ENCODE results near the gene FICD.

Gene FICD

GRCh38 chr12:108543652-108544051 is 28.6 kb downstream of the FICD start:
- Histone ChIP-seq H3K23ac (ENCODE audit: low read depth, low read length, poor library complexity) (no peak overlapping the region), H2BK5ac (ENCODE audit: low read length) (no peak overlapping the region), H2AK5ac (ENCODE audit: low read depth, low read length) (no peak overlapping the region), H2BK15ac (ENCODE audit: low read length) (no peak overlapping the region), H2AFZ (ENCODE audit: low read length) (no peak overlapping the region), H3K4me3 (ENCODE audit: low read length in 2 of 2) (no peak overlapping the region), H3K4ac (ENCODE audit: low read length) (no peak overlapping the region), H2BK120ac (ENCODE audit: low read depth, low read length) (no peak overlapping the region), H4K91ac (ENCODE audit: low read depth, low read length, poor library complexity) (no peak overlapping the region), H4K8ac (ENCODE audit: low read depth, low read length) (no peak overlapping the region), H3K9me3 (replicated peaks in 1 of 2; ENCODE audit: control insufficient read depth in 2 of 2, insufficient read depth in 1 of 2, low read depth in 1 of 2, low read length in 2 of 2) (no peaks in the 10 kb centered on the region), H3K18ac (ENCODE audit: low read length) (no peak overlapping the region), H2BK12ac (ENCODE audit: low read length) (no peak overlapping the region), H3K79me1 (ENCODE audit: low read depth, low read length) (no peaks in the 10 kb centered on the region), H3K14ac (ENCODE audit: low read length) (no peak overlapping the region), H3K9ac (ENCODE audit: low read depth, low read length, poor library complexity) (no peak overlapping the region), H3K4me1 (ENCODE audit: control insufficient read depth in 2 of 2, insufficient read depth in 1 of 2, low read depth in 1 of 2, low read length in 2 of 2) (no peaks in the 10 kb centered on the region), H3K27me3 (ENCODE audit: control insufficient read depth in 3 of 3, insufficient read depth in 3 of 3, low read depth in 1 of 3, low read length in 3 of 3) (no peaks in the 10 kb centered on the region), H3K36me3 (replicated peaks in 1 of 2; ENCODE audit: control insufficient read depth in 2 of 2, insufficient read depth in 2 of 2, low read length in 2 of 2) (peaks cover 30 to 87% of the 10 kb centered on the region in 2 donors), H3K4me2 (ENCODE audit: insufficient read depth, low read length, poor library complexity, severe bottlenecking) (no peak overlapping the region), H3K27ac (replicated peaks; ENCODE audit: low read length) (no peak overlapping the region)
- WGBS, 2 donors (ENCODE audit: extremely low coverage in 2 of 2, insufficient read length in 2 of 2, insufficient replicate concordance in 1 of 2): no CpG with 5 or more reads among the region's 3 CpGs
- DNase-seq (ENCODE audit: low spot score): no peak

DNA sequence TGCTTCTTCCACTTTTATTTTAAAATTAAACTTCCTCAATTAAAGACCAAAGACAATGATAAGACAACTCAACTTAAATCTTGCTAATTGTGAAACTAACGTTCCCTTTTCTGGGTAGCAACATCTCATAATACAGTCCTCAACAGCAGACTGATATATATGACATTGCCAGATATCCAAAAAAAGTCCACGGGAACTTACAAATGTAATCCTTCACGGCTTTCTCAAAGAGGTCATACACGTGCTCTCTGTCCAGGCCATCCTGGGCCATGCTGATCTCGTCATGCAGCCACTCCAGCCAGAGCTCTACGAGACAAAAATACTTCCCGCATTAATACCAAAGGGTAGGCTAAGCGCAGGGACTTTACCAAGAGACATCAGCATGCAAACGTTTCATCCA is 32.6 kb downstream of the FICD start:
- no CpG with 5 or more reads among the region's 9 CpGs for WGBS, 2 donors (ENCODE audit: extremely low coverage in 2 of 2, insufficient read length in 2 of 2, insufficient replicate concordance in 1 of 2)
- no peak overlapping the region for H3K18ac ChIP-seq (ENCODE audit: low read length)
- no peak for DNase-seq (ENCODE audit: low spot score)
- no peak overlapping the region for H2BK120ac ChIP-seq (ENCODE audit: low read depth, low read length)
- no peak overlapping the region for H3K4ac ChIP-seq (ENCODE audit: low read length)
- no peak overlapping the region for H2BK12ac ChIP-seq (ENCODE audit: low read length)
- H3K4me1 ChIP-seq (ENCODE audit: control insufficient read depth in 2 of 2, insufficient read depth in 1 of 2, low read depth in 1 of 2, low read length in 2 of 2): no peaks in the 10 kb centered on the region
- H4K91ac ChIP-seq (ENCODE audit: low read depth, low read length, poor library complexity): no peak overlapping the region
- H3K9ac ChIP-seq (ENCODE audit: low read depth, low read length, poor library complexity): no peak overlapping the region
- H2BK5ac ChIP-seq (ENCODE audit: low read length): no peak overlapping the region
- H3K23ac ChIP-seq (ENCODE audit: low read depth, low read length, poor library complexity): no peak overlapping the region
- no peak overlapping the region for H4K8ac ChIP-seq (ENCODE audit: low read depth, low read length)
- peaks cover 29 to 74% of the 10 kb centered on the region in 2 donors for H3K36me3 ChIP-seq (replicated peaks in 1 of 2; ENCODE audit: control insufficient read depth in 2 of 2, insufficient read depth in 2 of 2, low read length in 2 of 2)
- no peaks in the 10 kb centered on the region for H3K27me3 ChIP-seq (ENCODE audit: control insufficient read depth in 3 of 3, insufficient read depth in 3 of 3, low read depth in 1 of 3, low read length in 3 of 3)
- no peaks in the 10 kb centered on the region for H3K9me3 ChIP-seq (replicated peaks in 1 of 2; ENCODE audit: control insufficient read depth in 2 of 2, insufficient read depth in 1 of 2, low read depth in 1 of 2, low read length in 2 of 2)
- no peaks in the 10 kb centered on the region for H3K79me1 ChIP-seq (ENCODE audit: low read depth, low read length)
- no peak overlapping the region for H3K4me2 ChIP-seq (ENCODE audit: insufficient read depth, low read length, poor library complexity, severe bottlenecking)
- H2AFZ ChIP-seq (ENCODE audit: low read length): no peak overlapping the region
- no peak overlapping the region for H3K27ac ChIP-seq (replicated peaks; ENCODE audit: low read length)
- no peak overlapping the region for H3K14ac ChIP-seq (ENCODE audit: low read length)
- H2AK5ac ChIP-seq (ENCODE audit: low read depth, low read length): no peak overlapping the region
- H3K4me3 ChIP-seq (ENCODE audit: low read length in 2 of 2): no peak overlapping the region
- no peak overlapping the region for H2BK15ac ChIP-seq (ENCODE audit: low read length)

- no CpG with 5 or more reads among the region's 7 CpGs for WGBS, 2 donors (ENCODE audit: extremely low coverage in 2 of 2, insufficient read length in 2 of 2, insufficient replicate concordance in 1 of 2)
- Histone ChIP-seq H2BK120ac (ENCODE audit: low read depth, low read length) (no peak overlapping the region), H3K4me1 (ENCODE audit: control insufficient read depth in 2 of 2, insufficient read depth in 1 of 2, low read depth in 1 of 2, low read length in 2 of 2) (peaks cover 0 to 1% of the 10 kb centered on the region in 2 donors), H3K4me3 (ENCODE audit: low read length in 2 of 2) (no peak overlapping the region), H3K4ac (ENCODE audit: low read length) (no peak overlapping the region), H3K79me1 (ENCODE audit: low read depth, low read length) (no peaks in the 10 kb centered on the region), H2AFZ (ENCODE audit: low read length) (no peak overlapping the region), H3K23ac (ENCODE audit: low read depth, low read length, poor library complexity) (no peak overlapping the region), H3K36me3 (replicated peaks in 1 of 2; ENCODE audit: control insufficient read depth in 2 of 2, insufficient read depth in 2 of 2, low read length in 2 of 2) (peaks cover 24 to 67% of the 10 kb centered on the region in 2 donors), H3K27ac (replicated peaks; ENCODE audit: low read length) (no peak overlapping the region), H2BK12ac (ENCODE audit: low read length) (no peak overlapping the region), H3K9me3 (replicated peaks in 1 of 2; ENCODE audit: control insufficient read depth in 2 of 2, insufficient read depth in 1 of 2, low read depth in 1 of 2, low read length in 2 of 2) (no peaks in the 10 kb centered on the region), H3K27me3 (ENCODE audit: control insufficient read depth in 3 of 3, insufficient read depth in 3 of 3, low read depth in 1 of 3, low read length in 3 of 3) (no peaks in the 10 kb centered on the region), H4K8ac (ENCODE audit: low read depth, low read length) (no peak overlapping the region), H2BK15ac (ENCODE audit: low read length) (no peak overlapping the region), H2AK5ac (ENCODE audit: low read depth, low read length) (no peak overlapping the region), H4K91ac (ENCODE audit: low read depth, low read length, poor library complexity) (no peak overlapping the region), H3K18ac (ENCODE audit: low read length) (no peak overlapping the region), H2BK5ac (ENCODE audit: low read length) (no peak overlapping the region), H3K9ac (ENCODE audit: low read depth, low read length, poor library complexity) (no peak overlapping the region), H3K14ac (ENCODE audit: low read length) (no peak overlapping the region), H3K4me2 (ENCODE audit: insufficient read depth, low read length, poor library complexity, severe bottlenecking) (no peak overlapping the region)
- DNase-seq (ENCODE audit: low spot score): no peak
These were observed 34.0 kb downstream of the FICD start for GRCh38 chr12:108548954-108549521.

GRCh38 chr12:108551535-108551934 is 36.5 kb downstream of the FICD start:
- Histone ChIP-seq H3K18ac (ENCODE audit: low read length) (no peak overlapping the region), H3K4me1 (ENCODE audit: control insufficient read depth in 2 of 2, insufficient read depth in 1 of 2, low read depth in 1 of 2, low read length in 2 of 2) (peaks cover 0 to 1% of the 10 kb centered on the region in 2 donors), H2BK5ac (ENCODE audit: low read length) (no peak overlapping the region), H3K27ac (replicated peaks; ENCODE audit: low read length) (no peak overlapping the region), H2AFZ (ENCODE audit: low read length) (no peak overlapping the region), H3K36me3 (replicated peaks in 1 of 2; ENCODE audit: control insufficient read depth in 2 of 2, insufficient read depth in 2 of 2, low read length in 2 of 2) (peaks cover 11 to 63% of the 10 kb centered on the region in 2 donors), H2BK15ac (ENCODE audit: low read length) (no peak overlapping the region), H4K8ac (ENCODE audit: low read depth, low read length) (no peak overlapping the region), H3K4me2 (ENCODE audit: insufficient read depth, low read length, poor library complexity, severe bottlenecking) (no peak overlapping the region), H2BK120ac (ENCODE audit: low read depth, low read length) (no peak overlapping the region), H3K4ac (ENCODE audit: low read length) (no peak overlapping the region), H3K14ac (ENCODE audit: low read length) (no peak overlapping the region), H3K9ac (ENCODE audit: low read depth, low read length, poor library complexity) (no peak overlapping the region), H3K27me3 (ENCODE audit: control insufficient read depth in 3 of 3, insufficient read depth in 3 of 3, low read depth in 1 of 3, low read length in 3 of 3) (no peaks in the 10 kb centered on the region), H2BK12ac (ENCODE audit: low read length) (no peak overlapping the region), H3K23ac (ENCODE audit: low read depth, low read length, poor library complexity) (no peak overlapping the region), H3K4me3 (ENCODE audit: low read length in 2 of 2) (no peak overlapping the region), H4K91ac (ENCODE audit: low read depth, low read length, poor library complexity) (no peak overlapping the region), H2AK5ac (ENCODE audit: low read depth, low read length) (no peak overlapping the region), H3K9me3 (replicated peaks in 1 of 2; ENCODE audit: control insufficient read depth in 2 of 2, insufficient read depth in 1 of 2, low read depth in 1 of 2, low read length in 2 of 2) (no peaks in the 10 kb centered on the region), H3K79me1 (ENCODE audit: low read depth, low read length) (peaks cover 1% of the 10 kb centered on the region)
- no peak for DNase-seq (ENCODE audit: low spot score)
- WGBS, 2 donors (ENCODE audit: extremely low coverage in 2 of 2, insufficient read length in 2 of 2, insufficient replicate concordance in 1 of 2): no CpG with 5 or more reads among the region's 5 CpGs

All from neuronal stem cell (in vitro differentiated cells).